ENCODE data around the gene BANK1. TPM values are rescaled to one million over a fixed set of nuclear protein-coding genes. Genes with fewer than 3 reads are reported as not detected.

The BANK1 gene
- total and polyA plus RNA-seq, 10 of the 15 experiments (the other 5 are each of a cell fraction or from before 2014, with no cell fraction given) = 0.13 to 2.1 (median 0.42) TPM

GRCh38 chr4:102031406-102031805, 240.9 kb downstream of the BANK1 start:
- Histone ChIP-seq H3K27ac (ENCODE audit: control insufficient read depth, insufficient read depth) (no peak overlapping the region), H3K9me3 (replicated peaks; ENCODE audit: control insufficient read depth, insufficient read depth, low read length) (no peaks in the 10 kb centered on the region), H3K4me3 (no peak overlapping the region), H4K20me1 (ENCODE audit: control insufficient read depth, insufficient read depth) (no peaks in the 10 kb centered on the region), H2AFZ (ENCODE audit: control insufficient read depth, low read depth, low read length) (no peak overlapping the region), H3K27me3 (replicated peaks in 1 of 2; ENCODE audit: control insufficient read depth in 2 of 2, insufficient read depth in 2 of 2, low read length in 1 of 2) (no peaks in the 10 kb centered on the region), H3K36me3 (ENCODE audit: control insufficient read depth in 2 of 2, insufficient read depth in 2 of 2, low read length in 1 of 2) (no peaks in the 10 kb centered on the region), H3K4me1 (ENCODE audit: control insufficient read depth, insufficient read depth, low read length) (no peaks in the 10 kb centered on the region), H3K9ac (ENCODE audit: control insufficient read depth, insufficient read depth, low read length) (no peak overlapping the region), H3K4me2 (ENCODE audit: control insufficient read depth, insufficient read depth) (no peak overlapping the region), H3K79me2 (ENCODE audit: control insufficient read depth, insufficient read depth, low read length) (no peaks in the 10 kb centered on the region)
- SMC1A ChIA-PET (ENCODE audit: uncharacterized antibody, unreplicated experiment) = no interaction called here
- RAD21 ChIA-PET (ENCODE audit: unreplicated experiment) = no interaction called here
- DNase-seq (ENCODE audit: low read depth, low spot score) = no peak
- POLR2A ChIA-PET = no interaction called here
- 80% methylated on average over 2 of the region's 2 CpGs for WGBS (ENCODE audit: insufficient coverage, insufficient replicate concordance, low lambda C conversion rate, missing lambda C conversion rate)
- intact Hi-C loops (cut with micrococcal nuclease; ENCODE audit: unreplicated experiment) (no loop called here), in situ Hi-C loops (cut with MboI) (no loop called here)
- ATAC-seq = no peak
- FAIRE-seq = no peak
- CTCF ChIA-PET = no interaction called here
- BruUV-seq (replicated peaks) = no TSS peak
- TF ChIP-seq TBL1XR1 (IDR thresholded peaks at IDR 0.05; ENCODE audit: low read depth, low read length) = no peak
- no peak for TF ChIP-seq HCFC1 (IDR thresholded peaks at IDR 0.05; ENCODE audit: low read length)
- no peak for TF ChIP-seq STAT3 (IDR thresholded peaks at IDR 0.05; ENCODE audit: low read depth, low read length)
- no peak for TF ChIP-seq FOS (IDR thresholded peaks at IDR 0.05; ENCODE audit: borderline replicate concordance, extremely low read depth, insufficient read length)
- no peak for TF ChIP-seq LARP7 (IDR thresholded peaks at IDR 0.05)
- TF ChIP-seq PAX8 (IDR thresholded peaks at IDR 0.05) = no peak
- no peak for TF ChIP-seq CREB1 (IDR thresholded peaks at IDR 0.05; ENCODE audit: low read depth)
- TF ChIP-seq IRF5 (IDR thresholded peaks at IDR 0.05; ENCODE audit: borderline replicate concordance) = no peak
- no peak for TF ChIP-seq SREBF1 (IDR thresholded peaks at IDR 0.05; ENCODE audit: low read length)
- no peak for TF ChIP-seq PKNOX1 (IDR thresholded peaks at IDR 0.05)
- no peak for TF ChIP-seq REST (IDR thresholded peaks at IDR 0.05; ENCODE audit: low read depth, low read length)
- TF ChIP-seq TAF1 (IDR thresholded peaks at IDR 0.05; ENCODE audit: borderline replicate concordance, low read depth, low read length) = no peak
- no peak for TF ChIP-seq ZBTB11 (CRISPR knock-in tag; IDR thresholded peaks at IDR 0.05)
- no peak for TF ChIP-seq CTCF (IDR thresholded peaks at IDR 0.05 in 2 of 3, conservative IDR thresholded peaks at IDR 0.05 in 1 of 3; ENCODE audit: control insufficient read depth in 2 of 3, extremely low read depth in 1 of 3, insufficient read depth in 1 of 3, low read depth in 3 of 3, low read length in 3 of 3)
- TF ChIP-seq PML (IDR thresholded peaks at IDR 0.05; ENCODE audit: low read length) = no peak

Measured in GM12878 (cell line).